Measurements from ENCODE around the gene FRRS1. TPM values are rescaled to one million over a fixed set of nuclear protein-coding genes. Genes with fewer than 3 reads are reported as not detected.

Gene FRRS1
- polyA plus RNA-seq, 1 donor from 2014 or later, result not detected

- Histone ChIP-seq H3K4me3 (ENCODE audit: low read length) (no peak overlapping the region), H3F3A (ENCODE audit: insufficient read depth, low read length, poor library complexity, severe bottlenecking) (no peaks in the 10 kb centered on the region), H2AFZ (ENCODE audit: low read depth, low read length) (no peak overlapping the region), H4K20me1 (ENCODE audit: insufficient read depth) (no peaks in the 10 kb centered on the region), H3K27ac (ENCODE audit: low read length) (no peak overlapping the region), H3K79me2 (replicated peaks; ENCODE audit: insufficient read depth, low read length) (no peaks in the 10 kb centered on the region), H3K9ac (ENCODE audit: low read length) (no peak overlapping the region), H3K9me2 (ENCODE audit: insufficient read depth, low read length) (no peaks in the 10 kb centered on the region), H3K27me3 (ENCODE audit: insufficient read depth, low read depth, low read length) (no peaks in the 10 kb centered on the region), H3K9me3 (ENCODE audit: low read length) (no peaks in the 10 kb centered on the region), H3K4me2 (ENCODE audit: low read length) (no peak overlapping the region), H3K36me3 (ENCODE audit: insufficient read depth, low read length) (no peaks in the 10 kb centered on the region)
- TF ChIP-seq SMC3 (conservative IDR thresholded peaks at IDR 0.05; ENCODE audit: poor library complexity) (no peak), RAD21 (conservative IDR thresholded peaks at IDR 0.05) (no peak), TAF1 (IDR thresholded peaks at IDR 0.05; ENCODE audit: low read depth) (no peak), EZH2 (IDR thresholded peaks at IDR 0.05; ENCODE audit: borderline replicate concordance, insufficient read depth, low read length, poor library complexity, severe bottlenecking) (no peak), POLR2AphosphoS5 (IDR thresholded peaks at IDR 0.05) (no peak), EP300 (conservative IDR thresholded peaks at IDR 0.05; ENCODE audit: poor library complexity, severe bottlenecking) (no peak), MXI1 (conservative IDR thresholded peaks at IDR 0.05; ENCODE audit: poor library complexity, severe bottlenecking) (no peak)
- TF ChIP-seq, protein P1, sequence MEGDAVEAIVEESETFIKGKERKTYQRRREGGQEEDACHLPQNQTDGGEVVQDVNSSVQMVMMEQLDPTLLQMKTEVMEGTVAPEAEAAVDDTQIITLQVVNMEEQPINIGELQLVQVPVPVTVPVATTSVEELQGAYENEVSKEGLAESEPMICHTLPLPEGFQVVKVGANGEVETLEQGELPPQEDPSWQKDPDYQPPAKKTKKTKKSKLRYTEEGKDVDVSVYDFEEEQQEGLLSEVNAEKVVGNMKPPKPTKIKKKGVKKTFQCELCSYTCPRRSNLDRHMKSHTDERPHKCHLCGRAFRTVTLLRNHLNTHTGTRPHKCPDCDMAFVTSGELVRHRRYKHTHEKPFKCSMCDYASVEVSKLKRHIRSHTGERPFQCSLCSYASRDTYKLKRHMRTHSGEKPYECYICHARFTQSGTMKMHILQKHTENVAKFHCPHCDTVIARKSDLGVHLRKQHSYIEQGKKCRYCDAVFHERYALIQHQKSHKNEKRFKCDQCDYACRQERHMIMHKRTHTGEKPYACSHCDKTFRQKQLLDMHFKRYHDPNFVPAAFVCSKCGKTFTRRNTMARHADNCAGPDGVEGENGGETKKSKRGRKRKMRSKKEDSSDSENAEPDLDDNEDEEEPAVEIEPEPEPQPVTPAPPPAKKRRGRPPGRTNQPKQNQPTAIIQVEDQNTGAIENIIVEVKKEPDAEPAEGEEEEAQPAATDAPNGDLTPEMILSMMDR (IDR thresholded peaks at IDR 0.05; ENCODE audit: poor library complexity, severe bottlenecking), result no peak
- TF ChIP-seq, protein P2, sequence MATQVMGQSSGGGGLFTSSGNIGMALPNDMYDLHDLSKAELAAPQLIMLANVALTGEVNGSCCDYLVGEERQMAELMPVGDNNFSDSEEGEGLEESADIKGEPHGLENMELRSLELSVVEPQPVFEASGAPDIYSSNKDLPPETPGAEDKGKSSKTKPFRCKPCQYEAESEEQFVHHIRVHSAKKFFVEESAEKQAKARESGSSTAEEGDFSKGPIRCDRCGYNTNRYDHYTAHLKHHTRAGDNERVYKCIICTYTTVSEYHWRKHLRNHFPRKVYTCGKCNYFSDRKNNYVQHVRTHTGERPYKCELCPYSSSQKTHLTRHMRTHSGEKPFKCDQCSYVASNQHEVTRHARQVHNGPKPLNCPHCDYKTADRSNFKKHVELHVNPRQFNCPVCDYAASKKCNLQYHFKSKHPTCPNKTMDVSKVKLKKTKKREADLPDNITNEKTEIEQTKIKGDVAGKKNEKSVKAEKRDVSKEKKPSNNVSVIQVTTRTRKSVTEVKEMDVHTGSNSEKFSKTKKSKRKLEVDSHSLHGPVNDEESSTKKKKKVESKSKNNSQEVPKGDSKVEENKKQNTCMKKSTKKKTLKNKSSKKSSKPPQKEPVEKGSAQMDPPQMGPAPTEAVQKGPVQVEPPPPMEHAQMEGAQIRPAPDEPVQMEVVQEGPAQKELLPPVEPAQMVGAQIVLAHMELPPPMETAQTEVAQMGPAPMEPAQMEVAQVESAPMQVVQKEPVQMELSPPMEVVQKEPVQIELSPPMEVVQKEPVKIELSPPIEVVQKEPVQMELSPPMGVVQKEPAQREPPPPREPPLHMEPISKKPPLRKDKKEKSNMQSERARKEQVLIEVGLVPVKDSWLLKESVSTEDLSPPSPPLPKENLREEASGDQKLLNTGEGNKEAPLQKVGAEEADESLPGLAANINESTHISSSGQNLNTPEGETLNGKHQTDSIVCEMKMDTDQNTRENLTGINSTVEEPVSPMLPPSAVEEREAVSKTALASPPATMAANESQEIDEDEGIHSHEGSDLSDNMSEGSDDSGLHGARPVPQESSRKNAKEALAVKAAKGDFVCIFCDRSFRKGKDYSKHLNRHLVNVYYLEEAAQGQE (IDR thresholded peaks at IDR 0.05; ENCODE audit: borderline replicate concordance), result no peak
Measured at GRCh38 chr1:99682291-99682751, 84.1 kb downstream of the FRRS1 start.

DNA sequence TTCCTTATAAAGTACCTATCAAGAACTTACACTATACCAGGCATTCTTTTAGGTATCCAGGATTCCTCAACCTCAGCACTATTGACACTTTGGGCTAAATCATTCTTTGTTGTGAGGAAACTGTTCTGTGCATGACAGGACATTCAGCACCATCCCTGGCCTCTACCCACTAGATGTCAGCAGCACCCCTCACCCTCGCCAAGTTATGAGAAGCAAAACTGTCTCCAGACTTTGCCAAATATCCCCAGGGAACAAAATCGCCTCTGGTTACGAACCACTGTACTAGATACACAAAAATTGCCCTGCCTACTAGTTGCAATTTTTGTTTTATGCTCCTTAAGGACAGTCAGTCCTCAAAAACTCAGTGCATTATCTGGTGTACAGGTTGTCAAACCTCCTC is 84.9 kb downstream of the FRRS1 start:
- no peaks in the 10 kb centered on the region for H3K9me2 ChIP-seq (ENCODE audit: insufficient read depth, low read length)
- no peak overlapping the region for H3K4me3 ChIP-seq (ENCODE audit: low read length)
- H3K9me3 ChIP-seq (ENCODE audit: low read length), result no peaks in the 10 kb centered on the region
- TF ChIP-seq RAD21 (conservative IDR thresholded peaks at IDR 0.05) (no peak), EZH2 (IDR thresholded peaks at IDR 0.05; ENCODE audit: borderline replicate concordance, insufficient read depth, low read length, poor library complexity, severe bottlenecking) (no peak), POLR2AphosphoS5 (IDR thresholded peaks at IDR 0.05) (no peak), MXI1 (conservative IDR thresholded peaks at IDR 0.05; ENCODE audit: poor library complexity, severe bottlenecking) (no peak), EP300 (conservative IDR thresholded peaks at IDR 0.05; ENCODE audit: poor library complexity, severe bottlenecking) (no peak), SMC3 (conservative IDR thresholded peaks at IDR 0.05; ENCODE audit: poor library complexity) (no peak)
- TF ChIP-seq, protein P1 (IDR thresholded peaks at IDR 0.05; ENCODE audit: poor library complexity, severe bottlenecking), result no peak
- TF ChIP-seq, protein P2 (IDR thresholded peaks at IDR 0.05; ENCODE audit: borderline replicate concordance), result no peak
- H2AFZ ChIP-seq (ENCODE audit: low read depth, low read length), result no peak overlapping the region
- H3F3A ChIP-seq (ENCODE audit: insufficient read depth, low read length, poor library complexity, severe bottlenecking), result no peaks in the 10 kb centered on the region
- no peak overlapping the region for H3K4me2 ChIP-seq (ENCODE audit: low read length)
- H3K79me2 ChIP-seq (replicated peaks; ENCODE audit: insufficient read depth, low read length), result no peaks in the 10 kb centered on the region
- H4K20me1 ChIP-seq (ENCODE audit: insufficient read depth), result no peaks in the 10 kb centered on the region
- no peak overlapping the region for H3K9ac ChIP-seq (ENCODE audit: low read length)
- H3K27me3 ChIP-seq (ENCODE audit: insufficient read depth, low read depth, low read length), result no peaks in the 10 kb centered on the region
- H3K27ac ChIP-seq (ENCODE audit: low read length), result no peak overlapping the region
- H3K36me3 ChIP-seq (ENCODE audit: insufficient read depth, low read length), result no peaks in the 10 kb centered on the region

Measured in neural cell (in vitro differentiated cells).